Stimulated activated CD4-positive, alpha-beta T cell treated with anti-CD3 and anti-CD28 coated beads, TNF-alpha, amount 100 ng/mL, for 48 hours (primary cell): ENCODE measurements around the gene SEH1L.
A peak's percentile ranks its signal among the peaks of the same experiment; 100 is the strongest.
"Not testable (repeated sequence)": the region's sequence is repeated elsewhere in the genome, so short reads cannot be mapped to it uniquely, and the experiment has no call there.

ENCODE experiments used
- DNase-seq, 3 donors: peaks; one replicate each; pipeline ENCODE4 v3.0.0-alpha.2; 2020; ENCODE audit warnings: low read depth in 3 of 3

Gene SEH1L

GRCh38 chr18:12995952-12996477 is 48.2 kb downstream of the SEH1L start:
- DNase-seq = no peak

DNA sequence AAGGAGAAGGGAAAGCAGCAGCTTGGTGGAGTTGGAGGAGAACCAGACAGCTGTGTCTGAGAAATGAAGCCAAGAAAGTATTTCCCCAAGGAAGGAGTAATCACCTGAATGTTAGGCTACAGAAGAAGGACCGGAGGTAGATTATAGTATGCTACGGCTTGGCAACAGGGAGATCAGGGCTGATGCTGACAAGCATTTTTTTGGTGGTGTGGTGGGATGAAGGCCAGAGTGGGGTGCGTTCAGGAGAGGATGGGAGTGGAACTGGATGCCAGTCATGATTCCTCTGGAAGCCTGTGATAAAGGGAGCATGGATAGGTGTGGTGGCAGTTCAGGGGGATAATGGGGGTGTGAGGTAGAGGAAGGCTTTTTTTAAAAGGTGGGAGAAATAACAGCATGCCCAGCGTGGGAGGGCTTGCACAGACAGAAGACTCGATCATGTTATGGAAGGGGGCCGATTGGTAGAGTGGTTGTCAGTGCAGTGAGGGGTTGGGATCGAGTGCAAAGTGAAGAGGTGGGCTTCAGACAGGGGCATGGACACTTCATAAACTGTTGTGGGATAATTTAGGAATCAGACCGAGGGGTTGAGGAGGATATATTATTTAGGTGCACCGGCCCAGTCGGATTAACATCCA is 49.0 kb downstream of the SEH1L start:
- no peak for DNase-seq

DNA sequence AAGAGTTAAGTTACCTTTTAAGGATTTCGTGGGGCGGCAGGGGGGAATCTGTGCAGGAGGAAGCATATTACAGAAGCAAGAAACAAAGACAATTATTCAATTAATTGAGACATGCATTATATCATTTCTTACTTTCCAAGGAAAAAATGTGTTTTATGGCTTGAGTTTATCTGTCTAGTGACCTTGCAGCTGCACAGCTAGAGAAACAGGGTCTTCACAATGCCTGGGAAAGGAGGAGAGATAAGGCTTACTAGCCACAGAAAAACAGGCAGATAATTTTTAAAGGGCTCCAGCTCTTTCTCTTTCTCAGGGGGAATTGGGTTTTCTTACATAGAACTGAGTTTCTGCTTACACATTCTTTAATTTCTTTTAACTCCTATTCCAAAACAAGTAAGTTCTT is 49.5 kb downstream of the SEH1L start:
- DNase-seq = not testable (repeated sequence)

- DNase-seq = no peak
Measured at GRCh38 chr18:12998332-12999060, 50.7 kb downstream of the SEH1L start.

GRCh38 chr18:13003466-13003896 is 55.7 kb downstream of the SEH1L start:
- peak in 1 of 3 donors; percentile 14 for DNase-seq

DNA sequence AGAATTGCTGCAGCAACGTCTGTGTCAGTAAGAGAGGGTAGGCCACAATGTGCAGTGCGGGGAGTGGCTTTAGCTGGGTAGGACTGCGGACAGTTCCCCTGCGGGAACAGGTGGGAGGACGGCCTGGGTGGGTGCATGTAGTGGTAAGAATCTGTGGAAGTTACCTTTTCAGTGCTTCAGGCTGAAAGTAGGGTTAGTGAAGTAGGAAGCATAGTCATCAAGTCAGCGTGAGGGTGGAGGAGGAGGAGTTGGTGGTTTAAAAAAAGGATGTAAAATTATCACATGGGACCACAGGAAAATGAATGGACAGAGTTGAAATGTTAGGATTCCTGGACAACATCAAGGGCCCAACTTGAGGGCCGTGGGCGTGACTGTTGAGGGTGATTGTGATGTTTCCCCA is 56.6 kb downstream of the SEH1L start:
- no peak for DNase-seq

DNA sequence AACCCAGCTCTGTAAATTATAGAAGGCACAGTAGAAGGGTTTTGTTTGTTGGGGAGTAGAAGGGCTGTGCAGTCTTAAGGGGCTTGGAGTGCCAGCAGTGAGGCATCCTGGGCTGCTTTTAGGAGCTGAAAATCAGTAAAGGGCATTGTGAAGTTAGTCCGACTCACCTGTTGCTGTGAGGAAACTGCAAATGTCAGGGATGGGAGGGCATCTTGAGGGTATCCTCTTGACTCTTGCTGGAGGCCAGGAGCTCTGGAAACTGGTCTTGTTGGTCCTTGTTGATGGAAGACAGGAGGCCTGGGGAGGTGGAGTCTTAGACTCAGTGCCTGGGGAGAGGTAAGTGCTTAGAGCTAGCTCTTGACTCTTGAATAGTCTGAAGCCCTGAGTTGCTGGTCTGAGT is 57.5 kb downstream of the SEH1L start:
- DNase-seq = no peak

- no peak for DNase-seq
Measured at GRCh38 chr18:13006531-13007247, 58.9 kb downstream of the SEH1L start.

- no peak for DNase-seq
Measured at GRCh38 chr18:13007248-13007560, 59.4 kb downstream of the SEH1L start.

DNA sequence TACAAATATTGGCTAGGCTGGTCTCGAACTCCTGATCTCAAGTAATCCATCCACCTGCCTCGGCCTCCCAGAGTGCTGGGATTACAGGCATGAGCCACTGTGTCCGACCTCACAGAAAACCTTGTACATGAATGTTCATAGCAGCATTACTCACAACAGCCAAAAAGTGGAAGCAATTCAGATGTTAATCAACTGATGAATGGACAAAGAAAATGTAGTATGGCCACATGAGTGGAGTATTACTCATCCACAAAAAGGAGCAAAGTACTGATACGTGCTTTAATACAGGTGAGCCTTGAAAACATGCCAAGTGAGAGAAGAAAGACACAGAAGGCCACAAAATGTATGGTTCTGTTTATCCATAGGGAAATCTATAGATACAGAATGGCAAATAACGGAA is 63.9 kb downstream of the SEH1L start:
- DNase-seq = no peak

- DNase-seq = no peak
Measured at GRCh38 chr18:13014232-13014631, 66.4 kb downstream of the SEH1L start.

- no peak for DNase-seq
Measured at GRCh38 chr18:13014818-13015217, 67.0 kb downstream of the SEH1L start.

DNA sequence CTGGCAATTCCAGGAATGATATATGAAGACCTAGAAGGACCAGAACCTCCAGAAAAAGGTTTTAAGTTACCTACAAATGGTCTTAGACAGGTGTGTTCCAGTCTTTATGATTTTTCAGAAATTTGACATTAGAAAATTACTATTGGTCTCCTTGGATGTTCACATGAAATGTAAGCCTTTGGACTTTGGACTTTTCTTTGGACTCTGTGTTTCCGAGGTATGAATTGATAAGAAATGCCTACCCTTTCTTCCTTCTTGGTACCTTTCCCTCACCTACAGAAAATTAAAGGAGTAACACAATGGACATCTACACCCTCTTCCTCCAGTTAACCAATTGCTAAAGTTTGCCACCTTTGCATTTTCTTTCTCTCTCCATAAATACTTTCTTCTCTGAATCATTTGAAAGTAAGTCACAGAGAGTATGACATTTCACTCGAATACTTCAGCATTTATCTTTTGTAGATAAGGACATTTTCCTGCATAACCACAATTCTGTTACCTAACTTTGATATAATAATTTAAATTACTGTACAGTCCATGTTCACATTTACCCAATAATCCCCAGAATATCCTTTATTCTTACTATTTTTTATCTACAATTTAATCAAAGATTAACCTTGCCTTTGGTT is 69.5 kb downstream of the SEH1L start:
- DNase-seq = no peak

DNA sequence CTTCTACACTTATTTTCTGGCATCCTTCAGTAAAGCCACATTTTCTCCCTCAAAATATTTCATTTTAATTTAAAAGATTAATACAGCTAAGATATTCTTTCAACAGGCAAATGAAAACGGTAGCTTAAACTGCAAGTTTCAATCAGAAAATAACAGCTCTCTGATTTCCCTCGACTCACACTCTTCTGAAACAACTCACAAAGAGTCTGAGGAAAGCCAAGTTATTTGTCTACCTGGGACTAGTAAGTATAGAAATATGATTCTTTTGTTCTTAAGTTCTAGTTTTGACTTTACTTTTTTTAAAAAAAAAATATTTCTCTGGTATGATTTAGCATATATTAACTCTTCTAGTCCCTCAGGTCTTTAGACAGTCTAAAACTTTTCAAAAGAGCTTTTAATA is 70.6 kb downstream of the SEH1L start:
- no peak for DNase-seq

GRCh38 chr18:13019301-13019700 is 71.5 kb downstream of the SEH1L start:
- no peak for DNase-seq

GRCh38 chr18:13022644-13023043 is 74.8 kb downstream of the SEH1L start:
- no peak for DNase-seq

DNA sequence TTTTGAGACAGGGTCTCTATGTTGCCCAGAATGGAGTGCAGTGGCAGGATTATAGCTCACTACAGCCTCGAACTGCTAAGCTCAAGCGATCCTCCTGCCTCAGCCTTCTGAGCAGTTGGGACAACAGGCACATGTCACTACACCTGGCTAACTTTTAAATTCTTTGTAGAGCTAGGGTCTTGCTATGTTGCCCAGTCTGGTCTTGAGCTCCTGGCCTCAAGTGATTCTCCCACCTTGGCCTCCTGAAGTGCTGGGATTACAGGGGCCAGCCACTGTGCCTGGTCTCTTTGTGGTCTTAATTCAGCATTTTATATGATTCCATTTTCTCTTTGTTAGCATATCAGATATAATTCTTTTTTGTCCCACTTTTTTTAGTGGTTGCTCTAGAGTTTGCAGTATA is 77.4 kb downstream of the SEH1L start:
- DNase-seq = no peak

DNA sequence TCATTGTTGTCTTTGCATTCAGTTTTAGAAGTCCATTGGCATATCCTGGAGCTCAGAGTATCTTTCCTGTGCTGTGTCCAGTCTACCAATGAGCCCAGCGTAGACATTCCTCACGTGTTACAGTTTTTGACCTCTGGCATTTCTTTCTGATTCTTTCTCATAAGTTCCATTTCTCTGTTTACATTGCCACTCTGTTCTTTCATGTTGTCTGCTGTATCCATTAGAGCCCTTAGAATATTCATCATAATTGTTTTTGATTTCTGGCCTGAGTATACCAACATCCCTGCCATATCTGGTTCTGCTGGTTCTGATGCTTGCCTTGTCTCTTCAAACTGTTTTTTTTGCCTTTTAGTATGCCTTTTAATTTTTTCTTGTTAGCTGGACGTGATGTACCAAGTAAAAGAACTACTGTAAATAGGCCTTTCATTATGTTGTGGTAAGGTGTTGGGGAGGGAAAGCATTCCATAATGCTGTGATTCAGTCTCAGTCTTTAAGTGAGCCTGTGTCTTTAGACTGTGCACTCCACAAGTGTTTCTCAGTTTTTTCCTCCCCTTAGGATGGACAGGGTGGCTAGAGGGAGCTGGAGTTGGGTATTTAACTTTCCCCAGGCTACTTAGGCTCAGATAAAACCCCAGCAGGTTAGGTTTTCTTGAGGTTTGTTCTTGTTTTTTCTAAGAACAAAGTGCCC is 78.9 kb downstream of the SEH1L start:
- DNase-seq = no peak

- no peak for DNase-seq
Measured at GRCh38 chr18:13028869-13029268, 81.1 kb downstream of the SEH1L start.

- no peak for DNase-seq
Measured at GRCh38 chr18:13032173-13032572, 84.4 kb downstream of the SEH1L start.

GRCh38 chr18:13035249-13035914 is 87.6 kb downstream of the SEH1L start:
- no peak for DNase-seq
